HepG2 (cell line): ENCODE data around the gene MVP. TPM values are rescaled to one million over a fixed set of nuclear protein-coding genes. Genes with fewer than 3 reads are reported as not detected.

Source experiments
- EP300 ChIP-seq, 3 experiments: sonication (generic) in 1 of 3; formaldehyde crosslinking in 1 of 3; IDR thresholded peaks; 2 replicates each; pipeline versions ENCODE4 v1.5.1 to v1.6.1; 2011 to 2020; ENCODE audit warnings: low read depth in 2 of 3, low read length in 2 of 3, borderline replicate concordance in 1 of 3, improper control_type of control experiment in 1 of 3, mild to moderate bottlenecking in 1 of 3, missing genetic modification reagents in 1 of 3, moderate library complexity in 1 of 3
- ETV6 ChIP-seq: sonication (generic); formaldehyde crosslinking; conservative IDR thresholded peaks from 2 replicates; pipeline ENCODE4 v1.4.0; 2020; ENCODE audit warnings: missing genetic modification reagents
- FOXP1 ChIP-seq, 2 experiments: fragments of 450-650 bp in 1 of 2; IDR thresholded peaks; 2 replicates each; pipeline ENCODE4 v1.6.1; 2017 to 2018; ENCODE audit warnings: antibody characterized with exemption in 1 of 2
- GPN1 ChIP-seq: sonication (generic); formaldehyde crosslinking; IDR thresholded peaks from 2 replicates; pipeline ENCODE4 v1.5.1; 2020; ENCODE audit warnings: missing genetic modification reagents, borderline replicate concordance
- HNRNPL ChIP-seq: fragments of 200-400 bp; formaldehyde crosslinking; IDR thresholded peaks from 2 replicates; pipeline ENCODE4 v1.6.1; 2017; ENCODE audit warnings: mild to moderate bottlenecking, low read depth, low read length
- KLF12 ChIP-seq: sonication (generic); formaldehyde crosslinking; IDR thresholded peaks from 2 replicates; pipeline ENCODE4 v1.4.0; 2020; ENCODE audit warnings: missing genetic modification reagents, borderline replicate concordance
- MED1 ChIP-seq: sonication (generic); formaldehyde crosslinking; IDR thresholded peaks from 2 replicates; pipeline ENCODE4 v1.4.0; 2020; ENCODE audit warnings: missing genetic modification reagents
- NR2F6 ChIP-seq, 2 experiments: IDR thresholded peaks; 2 replicates each; pipeline ENCODE4 v1.6.1; 2016; ENCODE audit warnings: antibody characterized with exemption in 1 of 2, mild to moderate bottlenecking in 1 of 2
- POLR2A ChIP-seq, 2 experiments: IDR thresholded peaks; 2 replicates each; pipeline ENCODE4 v1.6.1; 2011; ENCODE audit warnings: low read depth in 2 of 2, low read length in 2 of 2, mild to moderate bottlenecking in 1 of 2, moderate library complexity in 1 of 2; ENCODE audit not compliant: insufficient read depth in 1 of 2
- SOX13 ChIP-seq, 3 experiments: fragments of 450-650 bp in 1 of 3; sonication (generic) in 1 of 3; formaldehyde crosslinking in 1 of 3; IDR thresholded peaks in 2 of 3; conservative IDR thresholded peaks in 1 of 3; 2 replicates each; pipeline versions ENCODE4 v1.5.0 to v1.6.1; 2016 to 2020; ENCODE audit warnings: antibody characterized with exemption in 1 of 3, mild to moderate bottlenecking in 1 of 3, missing compliant biosample characterization in 1 of 3, missing genetic modification reagents in 1 of 3, moderate library complexity in 1 of 3
- ZFP41 ChIP-seq: sonication (generic); formaldehyde crosslinking; IDR thresholded peaks from 2 replicates; pipeline ENCODE4 v1.4.0; 2020; ENCODE audit warnings: mild to moderate bottlenecking, missing genetic modification reagents, borderline replicate concordance
- ZNF329 ChIP-seq: sonication (generic); formaldehyde crosslinking; IDR thresholded peaks from 2 replicates; pipeline ENCODE4 v1.9.0; 2021; ENCODE audit warnings: low read depth, mild to moderate bottlenecking, missing genetic modification reagents
- ZNF441 ChIP-seq: sonication (generic); formaldehyde crosslinking; IDR thresholded peaks from 2 replicates; pipeline ENCODE4 v1.7.0; 2021; ENCODE audit warnings: missing genetic modification reagents, borderline replicate concordance
- ZNF589 ChIP-seq: sonication (generic); formaldehyde crosslinking; conservative IDR thresholded peaks from 2 replicates; pipeline ENCODE4 v1.8.0; 2022; ENCODE audit warnings: mild to moderate bottlenecking, moderate library complexity, missing genetic modification reagents
- ZNF678 ChIP-seq: sonication (generic); formaldehyde crosslinking; IDR thresholded peaks from 2 replicates; pipeline ENCODE4 v1.4.0; 2020; ENCODE audit warnings: mild to moderate bottlenecking, missing genetic modification reagents
- ZNF703 ChIP-seq: sonication (generic); formaldehyde crosslinking; IDR thresholded peaks from 2 replicates; pipeline ENCODE4 v1.5.1; 2020; ENCODE audit warnings: missing genetic modification reagents, mild to moderate bottlenecking, moderate library complexity, borderline replicate concordance
- polyA plus RNA-seq, 8 experiments: library from polyadenylated mRNA; depleted of rRNA in 3 of 8; stranded (reverse) in 7 of 8; unstranded in 1 of 8; fragments of >200 nt; fragmentation: Illumina TruSeq in 4 of 8; extraction: Trizol in 4 of 8; gene quantifications; 2 replicates each; pipeline versions ENCODE4 v1.2.1 to v1.2.3, GENCODE V29; 2011 to 2016; ENCODE audit warnings: low read depth in 4 of 8, missing spikeins in 1 of 8, mixed read lengths in 1 of 8; ENCODE audit not compliant: insufficient read depth in 1 of 8
- total RNA-seq, 5 experiments: library from RNA; depleted of rRNA; stranded (reverse); fragments of >200 nt; fragmentation: Illumina TruSeq; extraction: Trizol; gene quantifications; 2 replicates each; pipeline ENCODE4 v1.2.3, GENCODE V29; 2016; ENCODE audit warnings: low read depth in 1 of 5
- TF ChIP-seq, protein P1 (sequence below): IDR thresholded peaks from 2 replicates; pipeline ENCODE4 v1.6.1; 2018; ENCODE audit warnings: missing genetic modification reagents
- TF ChIP-seq, protein P2 (sequence below): sonication (generic); formaldehyde crosslinking; IDR thresholded peaks from 2 replicates; pipeline ENCODE4 v1.5.0; 2020; ENCODE audit warnings: missing genetic modification reagents
- TF ChIP-seq, protein P3 (sequence below): fragments of 450-650 bp; IDR thresholded peaks from 2 replicates; pipeline ENCODE4 v1.6.1; 2017
- TF ChIP-seq, protein P4 (sequence below): IDR thresholded peaks from 2 replicates; pipeline ENCODE4 v1.6.1; 2016; ENCODE audit warnings: missing compliant biosample characterization, missing genetic modification reagents, borderline replicate concordance
- TF ChIP-seq, protein P5 (sequence below): sonication (generic); formaldehyde crosslinking; IDR thresholded peaks from 2 replicates; pipeline ENCODE4 v1.8.0; 2022; ENCODE audit warnings: mild to moderate bottlenecking, missing genetic modification reagents

Gene MVP
- total and polyA plus RNA-seq, 2 of the 13 experiments (the other 11 are each of a cell fraction or from before 2014, with no cell fraction given) = 22.9 to 43.5 TPM

DNA sequence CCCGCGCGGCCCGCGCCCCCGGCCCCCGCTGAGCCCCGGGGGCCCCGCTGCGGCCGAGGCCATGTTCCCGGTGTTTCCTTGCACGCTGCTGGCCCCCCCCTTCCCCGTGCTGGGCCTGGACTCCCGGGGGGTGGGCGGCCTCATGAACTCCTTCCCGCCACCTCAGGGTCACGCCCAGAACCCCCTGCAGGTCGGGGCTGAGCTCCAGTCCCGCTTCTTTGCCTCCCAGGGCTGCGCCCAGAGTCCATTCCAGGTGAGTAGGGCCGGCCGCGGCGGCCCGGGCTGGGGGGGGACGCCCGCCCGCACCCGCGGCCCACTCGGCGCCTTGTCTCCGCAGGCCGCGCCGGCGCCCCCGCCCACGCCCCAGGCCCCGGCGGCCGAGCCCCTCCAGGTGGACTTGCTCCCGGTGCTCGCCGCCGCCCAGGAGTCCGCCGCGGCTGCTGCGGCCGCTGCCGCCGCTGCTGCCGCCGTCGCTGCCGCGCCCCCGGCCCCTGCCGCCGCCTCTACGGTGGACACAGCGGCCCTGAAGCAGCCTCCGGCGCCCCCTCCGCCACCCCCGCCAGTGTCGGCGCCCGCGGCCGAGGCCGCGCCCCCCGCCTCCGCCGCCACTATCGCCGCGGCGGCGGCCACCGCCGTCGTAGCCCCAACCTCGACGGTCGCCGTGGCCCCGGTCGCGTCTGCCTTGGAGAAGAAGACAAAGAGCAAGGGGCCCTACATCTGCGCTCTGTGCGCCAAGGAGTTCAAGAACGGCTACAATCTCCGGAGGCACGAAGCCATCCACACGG is 13.4 kb upstream of the MVP start (continued):
- TF ChIP-seq, protein P1, sequence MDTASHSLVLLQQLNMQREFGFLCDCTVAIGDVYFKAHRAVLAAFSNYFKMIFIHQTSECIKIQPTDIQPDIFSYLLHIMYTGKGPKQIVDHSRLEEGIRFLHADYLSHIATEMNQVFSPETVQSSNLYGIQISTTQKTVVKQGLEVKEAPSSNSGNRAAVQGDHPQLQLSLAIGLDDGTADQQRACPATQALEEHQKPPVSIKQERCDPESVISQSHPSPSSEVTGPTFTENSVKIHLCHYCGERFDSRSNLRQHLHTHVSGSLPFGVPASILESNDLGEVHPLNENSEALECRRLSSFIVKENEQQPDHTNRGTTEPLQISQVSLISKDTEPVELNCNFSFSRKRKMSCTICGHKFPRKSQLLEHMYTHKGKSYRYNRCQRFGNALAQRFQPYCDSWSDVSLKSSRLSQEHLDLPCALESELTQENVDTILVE = peak; percentile 81
- TF ChIP-seq SOX13 (IDR thresholded peaks at IDR 0.05) = no peak
- TF ChIP-seq SOX13 (CRISPR knock-in tag; conservative IDR thresholded peaks at IDR 0.05 in 1 of 2, IDR thresholded peaks at IDR 0.05 in 1 of 2) = 0 out of 4 replicates have a peak, but pooled peaks of 1 of the 2 experiments have one; percentile 23
- TF ChIP-seq, protein P2, sequence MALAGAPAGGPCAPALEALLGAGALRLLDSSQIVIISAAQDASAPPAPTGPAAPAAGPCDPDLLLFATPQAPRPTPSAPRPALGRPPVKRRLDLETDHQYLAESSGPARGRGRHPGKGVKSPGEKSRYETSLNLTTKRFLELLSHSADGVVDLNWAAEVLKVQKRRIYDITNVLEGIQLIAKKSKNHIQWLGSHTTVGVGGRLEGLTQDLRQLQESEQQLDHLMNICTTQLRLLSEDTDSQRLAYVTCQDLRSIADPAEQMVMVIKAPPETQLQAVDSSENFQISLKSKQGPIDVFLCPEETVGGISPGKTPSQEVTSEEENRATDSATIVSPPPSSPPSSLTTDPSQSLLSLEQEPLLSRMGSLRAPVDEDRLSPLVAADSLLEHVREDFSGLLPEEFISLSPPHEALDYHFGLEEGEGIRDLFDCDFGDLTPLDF (CRISPR knock-in tag) = peak; percentile 63
- no peak for TF ChIP-seq ZNF589 (CRISPR knock-in tag)
- no peak for TF ChIP-seq ZFP41 (CRISPR knock-in tag)
- TF ChIP-seq MED1 (CRISPR knock-in tag) = 0 out of 2 replicates have a peak, but pooled peaks have one; percentile 24
- TF ChIP-seq NR2F6 (IDR thresholded peaks at IDR 0.05) = no peak
- peak; percentile 33; the same call in 1 of the 2 replicates for TF ChIP-seq NR2F6 (CRISPR knock-in tag; IDR thresholded peaks at IDR 0.05)
- no peak for TF ChIP-seq FOXP1 (IDR thresholded peaks at IDR 0.05)
- TF ChIP-seq FOXP1 (CRISPR knock-in tag; IDR thresholded peaks at IDR 0.05) = no peak
- TF ChIP-seq, protein P3, sequence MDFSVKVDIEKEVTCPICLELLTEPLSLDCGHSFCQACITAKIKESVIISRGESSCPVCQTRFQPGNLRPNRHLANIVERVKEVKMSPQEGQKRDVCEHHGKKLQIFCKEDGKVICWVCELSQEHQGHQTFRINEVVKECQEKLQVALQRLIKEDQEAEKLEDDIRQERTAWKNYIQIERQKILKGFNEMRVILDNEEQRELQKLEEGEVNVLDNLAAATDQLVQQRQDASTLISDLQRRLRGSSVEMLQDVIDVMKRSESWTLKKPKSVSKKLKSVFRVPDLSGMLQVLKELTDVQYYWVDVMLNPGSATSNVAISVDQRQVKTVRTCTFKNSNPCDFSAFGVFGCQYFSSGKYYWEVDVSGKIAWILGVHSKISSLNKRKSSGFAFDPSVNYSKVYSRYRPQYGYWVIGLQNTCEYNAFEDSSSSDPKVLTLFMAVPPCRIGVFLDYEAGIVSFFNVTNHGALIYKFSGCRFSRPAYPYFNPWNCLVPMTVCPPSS = no peak
- TF ChIP-seq ZNF441 (CRISPR knock-in tag) = peak; percentile 31; the same call in 1 of the 2 replicates
- 0 out of 2 replicates have a peak, but pooled peaks have one; percentile 54 for TF ChIP-seq HNRNPL
- TF ChIP-seq ZNF678 = no peak
- no peak for TF ChIP-seq ZNF703 (CRISPR knock-in tag)
- no peak for TF ChIP-seq EP300 (IDR thresholded peaks at IDR 0.05; ENCODE audit: low read depth in 2 of 2, low read length in 2 of 2)
- TF ChIP-seq EP300 (CRISPR knock-in tag; IDR thresholded peaks at IDR 0.05; ENCODE audit: borderline replicate concordance) = peak; percentile 20; the same call in 1 of the 2 replicates
- TF ChIP-seq, protein P4, sequence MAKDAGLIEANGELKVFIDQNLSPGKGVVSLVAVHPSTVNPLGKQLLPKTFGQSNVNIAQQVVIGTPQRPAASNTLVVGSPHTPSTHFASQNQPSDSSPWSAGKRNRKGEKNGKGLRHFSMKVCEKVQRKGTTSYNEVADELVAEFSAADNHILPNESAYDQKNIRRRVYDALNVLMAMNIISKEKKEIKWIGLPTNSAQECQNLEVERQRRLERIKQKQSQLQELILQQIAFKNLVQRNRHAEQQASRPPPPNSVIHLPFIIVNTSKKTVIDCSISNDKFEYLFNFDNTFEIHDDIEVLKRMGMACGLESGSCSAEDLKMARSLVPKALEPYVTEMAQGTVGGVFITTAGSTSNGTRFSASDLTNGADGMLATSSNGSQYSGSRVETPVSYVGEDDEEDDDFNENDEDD = peak; percentile 89
- 0 out of 2 replicates have a peak, but pooled peaks have one; percentile 55 for TF ChIP-seq KLF12
- no peak for TF ChIP-seq GPN1 (CRISPR knock-in tag)
- TF ChIP-seq ZNF329 (CRISPR knock-in tag) = no peak
- peak in 1 of 2 experiments; percentile 58; a peak in 1 of 4 replicates for TF ChIP-seq POLR2A (IDR thresholded peaks at IDR 0.05; ENCODE audit: insufficient read depth in 1 of 2, low read depth in 2 of 2, low read length in 2 of 2)
- TF ChIP-seq ETV6 (CRISPR knock-in tag) = peak; percentile 40; the same call in 1 of the 2 replicates
- TF ChIP-seq, protein P5, sequence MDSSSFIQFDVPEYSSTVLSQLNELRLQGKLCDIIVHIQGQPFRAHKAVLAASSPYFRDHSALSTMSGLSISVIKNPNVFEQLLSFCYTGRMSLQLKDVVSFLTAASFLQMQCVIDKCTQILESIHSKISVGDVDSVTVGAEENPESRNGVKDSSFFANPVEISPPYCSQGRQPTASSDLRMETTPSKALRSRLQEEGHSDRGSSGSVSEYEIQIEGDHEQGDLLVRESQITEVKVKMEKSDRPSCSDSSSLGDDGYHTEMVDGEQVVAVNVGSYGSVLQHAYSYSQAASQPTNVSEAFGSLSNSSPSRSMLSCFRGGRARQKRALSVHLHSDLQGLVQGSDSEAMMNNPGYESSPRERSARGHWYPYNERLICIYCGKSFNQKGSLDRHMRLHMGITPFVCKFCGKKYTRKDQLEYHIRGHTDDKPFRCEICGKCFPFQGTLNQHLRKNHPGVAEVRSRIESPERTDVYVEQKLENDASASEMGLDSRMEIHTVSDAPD (CRISPR knock-in tag) = no peak
